ENCODE results near the gene SET. TPM values are rescaled to one million over a fixed set of nuclear protein-coding genes. Genes with fewer than 3 reads are reported as not detected.
A peak's percentile ranks its signal among the peaks of the same experiment; 100 is the strongest.

SET gene
- total RNA-seq, 1 donor from 2014 or later, result 197 TPM

DNA sequence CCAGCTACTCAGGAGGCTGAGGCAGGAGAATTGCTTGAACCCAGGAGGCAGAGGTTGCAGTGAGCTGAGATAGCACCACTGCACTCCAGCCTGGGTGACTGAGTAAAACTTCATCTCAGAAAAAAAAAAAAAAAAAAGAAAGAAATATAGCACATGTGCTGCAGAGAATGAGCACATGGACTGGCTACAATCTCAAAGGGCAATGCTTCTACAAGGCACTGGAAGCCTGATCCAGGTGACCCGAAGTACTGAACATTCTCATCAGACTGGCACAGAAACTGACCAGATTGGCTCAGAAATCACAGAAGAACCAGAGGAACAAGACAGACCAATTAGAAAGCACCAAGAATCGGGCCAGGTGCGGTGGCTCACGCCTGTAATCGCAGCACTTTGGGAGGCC is 37.2 kb upstream of the SET start:
- no peaks in the 10 kb centered on the region for H3K36me3 ChIP-seq
- intact Hi-C loops (cut with DNase I), result no loop called here

DNA sequence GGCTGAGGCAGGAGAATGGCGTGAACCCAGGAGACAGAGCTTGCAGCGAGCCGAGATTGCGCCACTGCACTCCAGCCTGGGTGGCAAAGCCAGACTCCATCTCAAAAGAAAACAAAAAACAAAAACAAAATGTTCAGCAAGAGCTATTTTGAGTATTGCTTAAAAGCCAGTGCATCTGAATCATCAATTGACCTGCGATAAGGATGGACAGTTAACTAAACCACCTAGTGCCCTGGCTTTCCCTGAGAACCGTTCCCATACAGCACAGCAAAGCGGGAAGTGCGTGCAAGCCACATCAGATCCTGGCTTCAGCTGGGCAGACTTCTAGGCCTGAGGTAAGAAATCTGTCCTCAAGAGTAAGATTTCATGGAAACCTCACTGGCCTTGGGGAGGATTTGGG is 35.1 kb upstream of the SET start:
- Histone ChIP-seq H3K36me3 (no peaks in the 10 kb centered on the region), H3K27ac (no peak overlapping the region), H3K27me3 (ENCODE audit: low read depth) (no peaks in the 10 kb centered on the region), H3K4me3 (no peak overlapping the region), H3K4me1 (no peaks in the 10 kb centered on the region), H3K9me3 (no peaks in the 10 kb centered on the region)
- TF ChIP-seq, protein P1, sequence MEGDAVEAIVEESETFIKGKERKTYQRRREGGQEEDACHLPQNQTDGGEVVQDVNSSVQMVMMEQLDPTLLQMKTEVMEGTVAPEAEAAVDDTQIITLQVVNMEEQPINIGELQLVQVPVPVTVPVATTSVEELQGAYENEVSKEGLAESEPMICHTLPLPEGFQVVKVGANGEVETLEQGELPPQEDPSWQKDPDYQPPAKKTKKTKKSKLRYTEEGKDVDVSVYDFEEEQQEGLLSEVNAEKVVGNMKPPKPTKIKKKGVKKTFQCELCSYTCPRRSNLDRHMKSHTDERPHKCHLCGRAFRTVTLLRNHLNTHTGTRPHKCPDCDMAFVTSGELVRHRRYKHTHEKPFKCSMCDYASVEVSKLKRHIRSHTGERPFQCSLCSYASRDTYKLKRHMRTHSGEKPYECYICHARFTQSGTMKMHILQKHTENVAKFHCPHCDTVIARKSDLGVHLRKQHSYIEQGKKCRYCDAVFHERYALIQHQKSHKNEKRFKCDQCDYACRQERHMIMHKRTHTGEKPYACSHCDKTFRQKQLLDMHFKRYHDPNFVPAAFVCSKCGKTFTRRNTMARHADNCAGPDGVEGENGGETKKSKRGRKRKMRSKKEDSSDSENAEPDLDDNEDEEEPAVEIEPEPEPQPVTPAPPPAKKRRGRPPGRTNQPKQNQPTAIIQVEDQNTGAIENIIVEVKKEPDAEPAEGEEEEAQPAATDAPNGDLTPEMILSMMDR (IDR thresholded peaks at IDR 0.05), result no peak
- no peak for ATAC-seq
- intact Hi-C loops (cut with DNase I), result no loop called here
- no peak for DNase-seq

More for the DNA sequence above, 37.2 kb upstream of the SET start:
- no peak overlapping the region for H3K27ac ChIP-seq
- H3K9me3 ChIP-seq, result no peaks in the 10 kb centered on the region
- TF ChIP-seq, protein P1 (IDR thresholded peaks at IDR 0.05), result no peak
- no peak for ATAC-seq
- no peaks in the 10 kb centered on the region for H3K27me3 ChIP-seq (ENCODE audit: low read depth)
- DNase-seq, result no peak
- no peak overlapping the region for H3K4me3 ChIP-seq
- no peaks in the 10 kb centered on the region for H3K4me1 ChIP-seq

DNA sequence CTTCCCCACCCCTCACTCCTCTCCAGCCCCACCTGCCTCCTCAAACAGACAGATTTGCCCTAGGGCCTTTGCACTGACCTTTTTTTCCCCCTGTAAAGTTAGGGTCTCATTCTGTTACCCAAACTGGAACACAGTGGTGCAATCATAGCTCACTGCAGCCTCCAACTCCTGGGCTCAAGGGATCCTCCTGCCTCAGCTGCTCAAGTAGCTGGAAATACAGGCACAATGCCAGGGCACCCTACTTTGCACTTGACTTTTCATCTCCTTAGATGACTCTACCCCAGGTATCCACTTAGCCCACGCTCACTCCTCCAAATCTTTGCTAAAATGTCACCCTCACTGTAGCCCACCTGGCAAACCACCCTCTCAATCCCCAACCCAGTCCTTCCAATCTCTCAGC is 34.5 kb upstream of the SET start:
- no peak overlapping the region for H3K4me3 ChIP-seq
- H3K9me3 ChIP-seq, result no peaks in the 10 kb centered on the region
- no peaks in the 10 kb centered on the region for H3K27me3 ChIP-seq (ENCODE audit: low read depth)
- H3K36me3 ChIP-seq, result no peaks in the 10 kb centered on the region
- no peak overlapping the region for H3K27ac ChIP-seq
- ATAC-seq (no peak), DNase-seq (no peak)
- no peaks in the 10 kb centered on the region for H3K4me1 ChIP-seq
- TF ChIP-seq, protein P1 (IDR thresholded peaks at IDR 0.05), result no peak
- intact Hi-C loops (cut with DNase I), result no loop called here

DNA sequence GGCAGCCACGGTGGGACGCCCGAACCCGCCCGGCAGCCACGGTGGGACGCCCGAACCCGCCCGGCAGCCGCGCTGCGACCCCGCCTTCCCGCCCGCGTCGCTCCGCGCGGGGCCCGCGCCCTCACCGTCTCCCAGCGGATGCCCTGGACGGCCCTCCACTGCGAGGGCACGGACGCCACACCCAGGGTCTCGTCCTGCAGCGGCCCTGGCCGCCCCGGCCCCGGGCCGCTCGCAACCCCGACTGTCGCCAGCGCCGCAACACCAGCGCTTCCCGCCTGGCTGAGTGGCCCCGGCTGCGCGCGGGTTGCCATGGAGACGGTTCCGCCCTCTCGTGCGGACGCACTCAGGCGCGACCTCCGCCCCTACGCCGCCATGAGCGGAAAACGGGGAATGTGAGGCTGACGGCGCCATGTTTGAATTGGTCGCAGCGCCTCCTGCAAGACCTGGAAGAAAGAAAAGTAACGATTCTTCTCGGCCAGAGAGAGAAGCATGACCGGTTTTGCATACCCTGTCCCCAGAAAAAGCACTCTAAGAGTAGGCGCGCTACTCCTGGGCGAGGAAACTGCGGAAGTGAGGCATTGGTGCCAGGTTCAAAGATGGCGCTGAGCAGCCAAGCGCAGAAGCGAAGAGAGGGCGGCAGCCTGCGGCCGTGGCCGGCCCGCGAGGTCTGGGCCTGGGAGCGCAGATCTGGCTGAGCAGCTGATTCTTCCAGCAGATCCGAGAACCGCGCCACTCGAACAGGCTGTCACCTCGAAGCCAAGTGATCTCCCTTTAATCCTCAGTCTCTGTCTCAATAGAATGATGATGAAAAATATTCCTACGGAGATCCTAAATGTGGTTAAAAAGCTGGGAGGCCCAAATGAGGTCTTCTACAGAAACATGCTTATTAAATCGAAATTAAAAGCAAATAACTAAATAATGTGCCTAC is 32.3 kb upstream of the SET start, which contains the start of gene DYNC2I2:
DYNC2I2 (minus strand) TSS at position 432 of the 928 bp plus-strand sequence; CDS start at position 311, 121 bp downstream.
- Histone ChIP-seq H3K4me1 (no peaks in the 10 kb centered on the region), H3K36me3 (no peaks in the 10 kb centered on the region), H3K27me3 (ENCODE audit: low read depth) (no peaks in the 10 kb centered on the region), H3K27ac (peak within 1 kb of the TSS; percentile 100), H3K4me3 (peak within 1 kb of the TSS; percentile 70), H3K9me3 (no peaks in the 10 kb centered on the region)
- peak; percentile 98 for DNase-seq
- intact Hi-C loops (cut with DNase I), result no loop called here
- ATAC-seq, result peak; percentile 98 to 99
- TF ChIP-seq, protein P1 (IDR thresholded peaks at IDR 0.05), result no peak

DNA sequence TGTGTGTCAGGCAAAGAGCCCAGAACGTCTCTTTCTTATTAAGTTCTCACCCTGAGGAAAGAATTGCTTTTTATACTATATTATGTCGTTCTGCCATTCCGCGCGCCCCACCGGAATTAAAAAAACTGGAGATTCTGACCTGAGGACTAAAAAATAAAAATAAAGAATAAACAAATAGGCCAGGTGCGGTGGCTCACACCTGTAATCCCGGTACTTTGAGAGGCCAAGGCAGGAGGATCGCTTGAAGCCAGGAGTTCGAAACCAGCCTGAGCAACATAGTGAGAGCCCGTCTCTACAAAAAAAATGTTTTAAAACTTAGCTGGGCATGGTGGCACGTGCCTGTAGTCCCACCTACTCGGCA is 31.7 kb upstream of the SET start:
- Histone ChIP-seq H3K4me3 (peak overlapping the region; percentile 70), H3K9me3 (no peaks in the 10 kb centered on the region), H3K27ac (peak overlapping the region; percentile 100), H3K27me3 (ENCODE audit: low read depth) (no peaks in the 10 kb centered on the region), H3K36me3 (no peaks in the 10 kb centered on the region), H3K4me1 (no peaks in the 10 kb centered on the region)
- ATAC-seq, result no peak
- no peak for DNase-seq
- TF ChIP-seq, protein P1 (IDR thresholded peaks at IDR 0.05), result no peak
- intact Hi-C loops (cut with DNase I), result no loop called here

All from lower lobe of right lung (tissue), 2 donors.